ENCODE measurements around the gene NDUFS2. TPM values are rescaled to one million over a fixed set of nuclear protein-coding genes. Genes with fewer than 3 reads are reported as not detected.

The NDUFS2 gene
- total RNA-seq, 1 experiment from 2014 or later: 118 TPM

- DNase-seq (ENCODE audit: low read depth): no peak
- in situ Hi-C loops (cut with HindIII; ENCODE audit: low pct_unique_long_range_greater_than_20kb, low sequenced_read_pairs): no loop called here
Observed at GRCh38 chr1:161168906-161169305, 33.3 kb upstream of the NDUFS2 start.

GRCh38 chr1:161171191-161171590, 31.0 kb upstream of the NDUFS2 start:
- in situ Hi-C loops (cut with HindIII; ENCODE audit: low pct_unique_long_range_greater_than_20kb, low sequenced_read_pairs): no loop called here
- DNase-seq (ENCODE audit: low read depth): no peak

- in situ Hi-C loops (cut with HindIII; ENCODE audit: low pct_unique_long_range_greater_than_20kb, low sequenced_read_pairs): no loop called here
- DNase-seq (ENCODE audit: low read depth): no peak
Observed at GRCh38 chr1:161171696-161172095, 30.5 kb upstream of the NDUFS2 start.

GRCh38 chr1:161172349-161172748, 29.8 kb upstream of the NDUFS2 start:
- in situ Hi-C loops (cut with HindIII; ENCODE audit: low pct_unique_long_range_greater_than_20kb, low sequenced_read_pairs): no loop called here
- no peak for DNase-seq (ENCODE audit: low read depth)

GRCh38 chr1:161172776-161173376, 29.3 kb upstream of the NDUFS2 start:
- in situ Hi-C loops (cut with HindIII; ENCODE audit: low pct_unique_long_range_greater_than_20kb, low sequenced_read_pairs): no loop called here
- DNase-seq (ENCODE audit: low read depth): no peak

GRCh38 chr1:161173711-161174110, 28.5 kb upstream of the NDUFS2 start:
- in situ Hi-C loops (cut with HindIII; ENCODE audit: low pct_unique_long_range_greater_than_20kb, low sequenced_read_pairs): no loop called here
- no peak for DNase-seq (ENCODE audit: low read depth)

- no peak for DNase-seq (ENCODE audit: low read depth)
- in situ Hi-C loops (cut with HindIII; ENCODE audit: low pct_unique_long_range_greater_than_20kb, low sequenced_read_pairs): no loop called here
Observed at GRCh38 chr1:161174911-161175310, 27.3 kb upstream of the NDUFS2 start.

- in situ Hi-C loops (cut with HindIII; ENCODE audit: low pct_unique_long_range_greater_than_20kb, low sequenced_read_pairs): no loop called here
- no peak for DNase-seq (ENCODE audit: low read depth)
Observed at GRCh38 chr1:161175771-161176453, 26.3 kb upstream of the NDUFS2 start.

- DNase-seq (ENCODE audit: low read depth): no peak
- in situ Hi-C loops (cut with HindIII; ENCODE audit: low pct_unique_long_range_greater_than_20kb, low sequenced_read_pairs): no loop called here
Observed at GRCh38 chr1:161176468-161177111, 25.6 kb upstream of the NDUFS2 start.

- in situ Hi-C loops (cut with HindIII; ENCODE audit: low pct_unique_long_range_greater_than_20kb, low sequenced_read_pairs): no loop called here
- DNase-seq (ENCODE audit: low read depth): peak; percentile 73
Observed at GRCh38 chr1:161177112-161177935, 24.8 kb upstream of the NDUFS2 start, which contains the start of gene B4GALT3. TSS of gene B4GALT3 (minus strand) at chr1:161177507. CDS start at chr1:161176060, 1,447 bp downstream.

- DNase-seq (ENCODE audit: low read depth): no peak
- in situ Hi-C loops (cut with HindIII; ENCODE audit: low pct_unique_long_range_greater_than_20kb, low sequenced_read_pairs): no loop called here
Observed at GRCh38 chr1:161177936-161178244, 24.3 kb upstream of the NDUFS2 start.

GRCh38 chr1:161179698-161180097, 22.5 kb upstream of the NDUFS2 start:
- no peak for DNase-seq (ENCODE audit: low read depth)
- in situ Hi-C loops (cut with HindIII; ENCODE audit: low pct_unique_long_range_greater_than_20kb, low sequenced_read_pairs): no loop called here

- DNase-seq (ENCODE audit: low read depth): no peak
Observed at GRCh38 chr1:161180639-161181038, 21.5 kb upstream of the NDUFS2 start.

GRCh38 chr1:161182214-161182613, 20.0 kb upstream of the NDUFS2 start:
- no peak for DNase-seq (ENCODE audit: low read depth)
- in situ Hi-C loops (cut with HindIII; ENCODE audit: low pct_unique_long_range_greater_than_20kb, low sequenced_read_pairs): no loop called here

More at GRCh38 chr1:161180639-161181038, 21.5 kb upstream of the NDUFS2 start:
- in situ Hi-C loops (cut with HindIII; ENCODE audit: low pct_unique_long_range_greater_than_20kb, low sequenced_read_pairs): no loop called here

GRCh38 chr1:161185282-161185682, 16.9 kb upstream of the NDUFS2 start:
- DNase-seq (ENCODE audit: low read depth): no peak
- in situ Hi-C loops (cut with HindIII; ENCODE audit: low pct_unique_long_range_greater_than_20kb, low sequenced_read_pairs): no loop called here

GRCh38 chr1:161185732-161186311, 16.3 kb upstream of the NDUFS2 start:
- in situ Hi-C loops (cut with HindIII; ENCODE audit: low pct_unique_long_range_greater_than_20kb, low sequenced_read_pairs): no loop called here
- DNase-seq (ENCODE audit: low read depth): no peak

- no peak for DNase-seq (ENCODE audit: low read depth)
- in situ Hi-C loops (cut with HindIII; ENCODE audit: low pct_unique_long_range_greater_than_20kb, low sequenced_read_pairs): no loop called here
Observed at GRCh38 chr1:161187311-161187710, 14.9 kb upstream of the NDUFS2 start.

- in situ Hi-C loops (cut with HindIII; ENCODE audit: low pct_unique_long_range_greater_than_20kb, low sequenced_read_pairs): no loop called here
- no peak for DNase-seq (ENCODE audit: low read depth)
Observed at GRCh38 chr1:161188381-161188780, 13.8 kb upstream of the NDUFS2 start.

GRCh38 chr1:161189036-161189435, 13.1 kb upstream of the NDUFS2 start:
- in situ Hi-C loops (cut with HindIII; ENCODE audit: low pct_unique_long_range_greater_than_20kb, low sequenced_read_pairs): no loop called here
- no peak for DNase-seq (ENCODE audit: low read depth)

Data from Caki2 (cell line).